A673 (cell line): ENCODE results near the gene DPP10.

ENCODE experiments used
- CTCF ChIP-seq: fragments of 300-800, 200-600 bp; sonication (generic); conservative IDR thresholded peaks from 2 replicates; pipeline ENCODE4 v1.5.1; 2017; ENCODE audit warnings: low read depth, mild to moderate bottlenecking, antibody characterized with exemption, low read length, moderate library complexity, mixed read lengths
- EZH2 ChIP-seq: fragments of 200-600 bp; sonication (generic); IDR thresholded peaks from 2 replicates; pipeline ENCODE4 v1.6.1; 2017; ENCODE audit warnings: borderline replicate concordance, low read depth, mild to moderate bottlenecking, mixed read lengths, antibody characterized with exemption, low read length; ENCODE audit not compliant: poor library complexity, severe bottlenecking

GRCh38 chr2:114787486-114787885 lies 345.0 kb downstream of the DPP10 start:
- no peak for TF ChIP-seq CTCF
- no peak for TF ChIP-seq EZH2
